ENCODE data around the gene BIRC3.

GRCh38 chr11:102276362-102276761 is 40.9 kb upstream of the BIRC3 start:
- TF ChIP-seq POLR2AphosphoS5 (IDR thresholded peaks at IDR 0.05) (no peak), CTCF (IDR thresholded peaks at IDR 0.05) (no peak), POLR2A (IDR thresholded peaks at IDR 0.05) (no peak)

All from sigmoid colon (tissue), 4 donors.